HepG2 (cell line): Measurements from ENCODE around the gene MLST8. TPM values are rescaled to one million over a fixed set of nuclear protein-coding genes. Genes with fewer than 3 reads are reported as not detected.

ENCODE experiments used
- BRCA1 ChIP-seq: sonication (generic); formaldehyde crosslinking; IDR thresholded peaks from 2 replicates; pipeline ENCODE4 v1.4.0; 2020; ENCODE audit warnings: missing genetic modification reagents
- GATAD2A ChIP-seq: IDR thresholded peaks from 2 replicates; pipeline ENCODE4 v1.6.1; 2016
- JARID2 ChIP-seq: sonication (generic); formaldehyde crosslinking; IDR thresholded peaks from 2 replicates; pipeline ENCODE4 v1.8.1; 2023; ENCODE audit warnings: missing genetic modification reagents, inconsistent platforms; ENCODE audit not compliant: insufficient replicate concordance
- MBNL3 ChIP-seq: fragments of 250-450 bp; sonication (Bioruptor Pico); conservative IDR thresholded peaks from 2 replicates; pipeline ENCODE4 v1.8.0; 2022; ENCODE audit warnings: mild to moderate bottlenecking, inconsistent platforms
- MEIS2 ChIP-seq: sonication (generic); formaldehyde crosslinking; IDR thresholded peaks from 2 replicates; pipeline ENCODE4 v1.9.0; 2021; ENCODE audit warnings: mild to moderate bottlenecking, missing genetic modification reagents
- SYNCRIP ChIP-seq: fragments of 200-400 bp; formaldehyde crosslinking; IDR thresholded peaks from 2 replicates; pipeline ENCODE4 v1.6.1; 2018; ENCODE audit warnings: mild to moderate bottlenecking, low read depth, low read length; ENCODE audit not compliant: insufficient read depth
- ZNF260 ChIP-seq: sonication (generic); formaldehyde crosslinking; IDR thresholded peaks from 2 replicates; pipeline ENCODE4 v1.4.0; 2020; ENCODE audit warnings: missing genetic modification reagents, low read depth, mild to moderate bottlenecking, borderline replicate concordance
- ZNF264 ChIP-seq: sonication (generic); formaldehyde crosslinking; IDR thresholded peaks from 2 replicates; pipeline ENCODE4 v1.4.0; 2020; ENCODE audit warnings: missing genetic modification reagents
- ZNF333 ChIP-seq: sonication (generic); formaldehyde crosslinking; IDR thresholded peaks from 2 replicates; pipeline ENCODE4 v1.4.0; 2020; ENCODE audit warnings: mild to moderate bottlenecking, missing genetic modification reagents, borderline replicate concordance
- ZNF512B ChIP-seq: sonication (generic); formaldehyde crosslinking; IDR thresholded peaks from 2 replicates; pipeline ENCODE4 v1.5.1; 2020; ENCODE audit warnings: missing genetic modification reagents, mild to moderate bottlenecking, borderline replicate concordance
- ZNF788 ChIP-seq: sonication (generic); formaldehyde crosslinking; IDR thresholded peaks from 2 replicates; pipeline ENCODE4 v1.5.0; 2020; ENCODE audit warnings: mild to moderate bottlenecking, missing genetic modification reagents, borderline replicate concordance
- ZNF878 ChIP-seq: sonication (generic); formaldehyde crosslinking; IDR thresholded peaks from 2 replicates; pipeline ENCODE4 v1.8.1; 2023; ENCODE audit warnings: mild to moderate bottlenecking, missing genetic modification reagents, moderate library complexity
- polyA plus RNA-seq, 8 experiments: library from polyadenylated mRNA; depleted of rRNA in 3 of 8; stranded (reverse) in 7 of 8; unstranded in 1 of 8; fragments of >200 nt; fragmentation: Illumina TruSeq in 4 of 8; extraction: Trizol in 4 of 8; gene quantifications; 2 replicates each; pipeline versions ENCODE4 v1.2.1 to v1.2.3, GENCODE V29; 2011 to 2016; ENCODE audit warnings: low read depth in 4 of 8, missing spikeins in 1 of 8, mixed read lengths in 1 of 8; ENCODE audit not compliant: insufficient read depth in 1 of 8
- total RNA-seq, 5 experiments: library from RNA; depleted of rRNA; stranded (reverse); fragments of >200 nt; fragmentation: Illumina TruSeq; extraction: Trizol; gene quantifications; 2 replicates each; pipeline ENCODE4 v1.2.3, GENCODE V29; 2016; ENCODE audit warnings: low read depth in 1 of 5
- TF ChIP-seq, protein P1 (sequence below): sonication (generic); formaldehyde crosslinking; IDR thresholded peaks from 2 replicates; pipeline ENCODE4 v1.8.1; 2022; ENCODE audit warnings: low read depth, mild to moderate bottlenecking, missing genetic modification reagents
- TF ChIP-seq, protein P2 (sequence below): IDR thresholded peaks from 2 replicates; pipeline ENCODE4 v1.6.1; 2018; ENCODE audit warnings: missing genetic modification reagents
- TF ChIP-seq, protein P3 (sequence below): sonication (generic); formaldehyde crosslinking; IDR thresholded peaks from 2 replicates; pipeline ENCODE4 v1.4.0; 2020; ENCODE audit warnings: missing genetic modification reagents

Gene MLST8
- total and polyA plus RNA-seq, 2 of the 13 experiments (the other 11 are each of a cell fraction or from before 2014, with no cell fraction given), result 30.8 to 72.7 TPM

DNA sequence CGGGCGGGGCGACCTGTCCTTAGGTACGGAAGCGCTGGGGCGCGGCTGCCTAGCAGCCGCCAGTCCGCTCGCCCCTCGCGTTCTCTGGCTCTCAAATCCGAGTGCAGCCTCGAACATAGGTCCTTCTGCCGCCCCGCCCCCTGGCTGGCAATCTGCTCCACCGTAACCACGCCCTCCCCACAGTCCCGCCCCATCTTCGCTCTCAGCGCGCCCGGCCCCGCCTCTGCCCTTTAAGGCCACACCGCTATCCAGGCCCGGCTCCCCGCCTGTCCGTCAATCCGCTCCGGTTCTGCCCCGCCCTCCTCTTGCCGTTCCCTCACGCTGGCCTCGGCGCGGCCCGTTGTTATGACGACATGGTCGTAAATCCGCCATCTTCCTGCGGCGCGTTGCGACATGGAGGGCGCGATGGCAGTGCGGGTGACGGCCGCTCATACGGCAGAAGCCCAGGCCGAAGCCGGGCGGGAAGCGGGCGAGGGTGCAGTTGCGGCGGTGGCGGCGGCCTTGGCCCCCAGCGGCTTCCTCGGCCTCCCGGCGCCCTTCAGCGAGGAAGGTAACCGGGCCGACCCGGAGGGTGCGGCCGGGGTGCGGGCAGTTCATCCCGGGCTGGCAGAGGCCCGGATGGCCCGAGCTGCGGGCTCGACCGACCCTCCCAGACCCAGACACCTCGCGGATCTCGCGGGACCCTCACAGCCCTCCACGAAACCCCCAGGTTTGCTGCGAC, 18.1 kb downstream of the MLST8 start, which contains the start of gene E4F1 (continued):
- TF ChIP-seq, protein P1, sequence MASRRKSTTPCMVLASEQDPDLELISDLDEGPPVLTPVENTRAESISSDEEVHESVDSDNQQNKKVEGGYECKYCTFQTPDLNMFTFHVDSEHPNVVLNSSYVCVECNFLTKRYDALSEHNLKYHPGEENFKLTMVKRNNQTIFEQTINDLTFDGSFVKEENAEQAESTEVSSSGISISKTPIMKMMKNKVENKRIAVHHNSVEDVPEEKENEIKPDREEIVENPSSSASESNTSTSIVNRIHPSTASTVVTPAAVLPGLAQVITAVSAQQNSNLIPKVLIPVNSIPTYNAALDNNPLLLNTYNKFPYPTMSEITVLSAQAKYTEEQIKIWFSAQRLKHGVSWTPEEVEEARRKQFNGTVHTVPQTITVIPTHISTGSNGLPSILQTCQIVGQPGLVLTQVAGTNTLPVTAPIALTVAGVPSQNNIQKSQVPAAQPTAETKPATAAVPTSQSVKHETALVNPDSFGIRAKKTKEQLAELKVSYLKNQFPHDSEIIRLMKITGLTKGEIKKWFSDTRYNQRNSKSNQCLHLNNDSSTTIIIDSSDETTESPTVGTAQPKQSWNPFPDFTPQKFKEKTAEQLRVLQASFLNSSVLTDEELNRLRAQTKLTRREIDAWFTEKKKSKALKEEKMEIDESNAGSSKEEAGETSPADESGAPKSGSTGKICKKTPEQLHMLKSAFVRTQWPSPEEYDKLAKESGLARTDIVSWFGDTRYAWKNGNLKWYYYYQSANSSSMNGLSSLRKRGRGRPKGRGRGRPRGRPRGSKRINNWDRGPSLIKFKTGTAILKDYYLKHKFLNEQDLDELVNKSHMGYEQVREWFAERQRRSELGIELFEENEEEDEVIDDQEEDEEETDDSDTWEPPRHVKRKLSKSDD (CRISPR knock-in tag), result peak; percentile 99
- TF ChIP-seq ZNF333 (CRISPR knock-in tag) (0 out of 2 replicates have a peak, but pooled peaks have one; percentile 58), SYNCRIP (no peak), ZNF512B (CRISPR knock-in tag) (no peak), ZNF788 (CRISPR knock-in tag) (peak; percentile 92), GATAD2A (CRISPR knock-in tag) (no peak; the same call in 1 of the 2 replicates), ZNF878 (CRISPR knock-in tag) (no peak), MEIS2 (CRISPR knock-in tag) (peak; percentile 94), ZNF260 (no peak), JARID2 (CRISPR knock-in tag) (no peak), BRCA1 (CRISPR knock-in tag) (no peak), ZNF264 (CRISPR knock-in tag) (no peak), MBNL3 (CRISPR knock-in tag) (no peak)
- TF ChIP-seq, protein P2, sequence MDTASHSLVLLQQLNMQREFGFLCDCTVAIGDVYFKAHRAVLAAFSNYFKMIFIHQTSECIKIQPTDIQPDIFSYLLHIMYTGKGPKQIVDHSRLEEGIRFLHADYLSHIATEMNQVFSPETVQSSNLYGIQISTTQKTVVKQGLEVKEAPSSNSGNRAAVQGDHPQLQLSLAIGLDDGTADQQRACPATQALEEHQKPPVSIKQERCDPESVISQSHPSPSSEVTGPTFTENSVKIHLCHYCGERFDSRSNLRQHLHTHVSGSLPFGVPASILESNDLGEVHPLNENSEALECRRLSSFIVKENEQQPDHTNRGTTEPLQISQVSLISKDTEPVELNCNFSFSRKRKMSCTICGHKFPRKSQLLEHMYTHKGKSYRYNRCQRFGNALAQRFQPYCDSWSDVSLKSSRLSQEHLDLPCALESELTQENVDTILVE (CRISPR knock-in tag), result peak; percentile 97
- TF ChIP-seq, protein P3, sequence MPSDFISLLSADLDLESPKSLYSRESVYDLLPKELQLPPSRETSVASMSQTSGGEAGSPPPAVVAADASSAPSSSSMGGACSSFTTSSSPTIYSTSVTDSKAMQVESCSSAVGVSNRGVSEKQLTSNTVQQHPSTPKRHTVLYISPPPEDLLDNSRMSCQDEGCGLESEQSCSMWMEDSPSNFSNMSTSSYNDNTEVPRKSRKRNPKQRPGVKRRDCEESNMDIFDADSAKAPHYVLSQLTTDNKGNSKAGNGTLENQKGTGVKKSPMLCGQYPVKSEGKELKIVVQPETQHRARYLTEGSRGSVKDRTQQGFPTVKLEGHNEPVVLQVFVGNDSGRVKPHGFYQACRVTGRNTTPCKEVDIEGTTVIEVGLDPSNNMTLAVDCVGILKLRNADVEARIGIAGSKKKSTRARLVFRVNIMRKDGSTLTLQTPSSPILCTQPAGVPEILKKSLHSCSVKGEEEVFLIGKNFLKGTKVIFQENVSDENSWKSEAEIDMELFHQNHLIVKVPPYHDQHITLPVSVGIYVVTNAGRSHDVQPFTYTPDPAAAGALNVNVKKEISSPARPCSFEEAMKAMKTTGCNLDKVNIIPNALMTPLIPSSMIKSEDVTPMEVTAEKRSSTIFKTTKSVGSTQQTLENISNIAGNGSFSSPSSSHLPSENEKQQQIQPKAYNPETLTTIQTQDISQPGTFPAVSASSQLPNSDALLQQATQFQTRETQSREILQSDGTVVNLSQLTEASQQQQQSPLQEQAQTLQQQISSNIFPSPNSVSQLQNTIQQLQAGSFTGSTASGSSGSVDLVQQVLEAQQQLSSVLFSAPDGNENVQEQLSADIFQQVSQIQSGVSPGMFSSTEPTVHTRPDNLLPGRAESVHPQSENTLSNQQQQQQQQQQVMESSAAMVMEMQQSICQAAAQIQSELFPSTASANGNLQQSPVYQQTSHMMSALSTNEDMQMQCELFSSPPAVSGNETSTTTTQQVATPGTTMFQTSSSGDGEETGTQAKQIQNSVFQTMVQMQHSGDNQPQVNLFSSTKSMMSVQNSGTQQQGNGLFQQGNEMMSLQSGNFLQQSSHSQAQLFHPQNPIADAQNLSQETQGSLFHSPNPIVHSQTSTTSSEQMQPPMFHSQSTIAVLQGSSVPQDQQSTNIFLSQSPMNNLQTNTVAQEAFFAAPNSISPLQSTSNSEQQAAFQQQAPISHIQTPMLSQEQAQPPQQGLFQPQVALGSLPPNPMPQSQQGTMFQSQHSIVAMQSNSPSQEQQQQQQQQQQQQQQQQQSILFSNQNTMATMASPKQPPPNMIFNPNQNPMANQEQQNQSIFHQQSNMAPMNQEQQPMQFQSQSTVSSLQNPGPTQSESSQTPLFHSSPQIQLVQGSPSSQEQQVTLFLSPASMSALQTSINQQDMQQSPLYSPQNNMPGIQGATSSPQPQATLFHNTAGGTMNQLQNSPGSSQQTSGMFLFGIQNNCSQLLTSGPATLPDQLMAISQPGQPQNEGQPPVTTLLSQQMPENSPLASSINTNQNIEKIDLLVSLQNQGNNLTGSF, result peak; percentile 71; the same call in 1 of the 2 replicates
